ENCODE measurements around the gene SP6.

The SP6 gene

GRCh38 chr17:47829870-47830269, 21.1 kb downstream of the SP6 start:
- H3K27ac ChIP-seq (replicated peaks), result no peak overlapping the region
- no peaks in the 10 kb centered on the region for H3K27me3 ChIP-seq (ENCODE audit: insufficient read depth, poor library complexity, severe bottlenecking)
- H3K4me3 ChIP-seq (replicated peaks; ENCODE audit: insufficient read depth, low read length), result no peak overlapping the region
- DNase-seq (ENCODE audit: low read depth in 1 of 2, low spot score in 1 of 2), result no peak
- no peak for TF ChIP-seq POLR2AphosphoS5 (IDR thresholded peaks at IDR 0.05; ENCODE audit: low read depth)
- no peak for TF ChIP-seq GABPA (IDR thresholded peaks at IDR 0.05; ENCODE audit: low read depth)
- TF ChIP-seq CTCF (IDR thresholded peaks at IDR 0.05; ENCODE audit: insufficient read depth, low read length), result no peak
- TF ChIP-seq SPI1 (IDR thresholded peaks at IDR 0.05; ENCODE audit: borderline replicate concordance, low read depth), result no peak
- TF ChIP-seq, protein P1, sequence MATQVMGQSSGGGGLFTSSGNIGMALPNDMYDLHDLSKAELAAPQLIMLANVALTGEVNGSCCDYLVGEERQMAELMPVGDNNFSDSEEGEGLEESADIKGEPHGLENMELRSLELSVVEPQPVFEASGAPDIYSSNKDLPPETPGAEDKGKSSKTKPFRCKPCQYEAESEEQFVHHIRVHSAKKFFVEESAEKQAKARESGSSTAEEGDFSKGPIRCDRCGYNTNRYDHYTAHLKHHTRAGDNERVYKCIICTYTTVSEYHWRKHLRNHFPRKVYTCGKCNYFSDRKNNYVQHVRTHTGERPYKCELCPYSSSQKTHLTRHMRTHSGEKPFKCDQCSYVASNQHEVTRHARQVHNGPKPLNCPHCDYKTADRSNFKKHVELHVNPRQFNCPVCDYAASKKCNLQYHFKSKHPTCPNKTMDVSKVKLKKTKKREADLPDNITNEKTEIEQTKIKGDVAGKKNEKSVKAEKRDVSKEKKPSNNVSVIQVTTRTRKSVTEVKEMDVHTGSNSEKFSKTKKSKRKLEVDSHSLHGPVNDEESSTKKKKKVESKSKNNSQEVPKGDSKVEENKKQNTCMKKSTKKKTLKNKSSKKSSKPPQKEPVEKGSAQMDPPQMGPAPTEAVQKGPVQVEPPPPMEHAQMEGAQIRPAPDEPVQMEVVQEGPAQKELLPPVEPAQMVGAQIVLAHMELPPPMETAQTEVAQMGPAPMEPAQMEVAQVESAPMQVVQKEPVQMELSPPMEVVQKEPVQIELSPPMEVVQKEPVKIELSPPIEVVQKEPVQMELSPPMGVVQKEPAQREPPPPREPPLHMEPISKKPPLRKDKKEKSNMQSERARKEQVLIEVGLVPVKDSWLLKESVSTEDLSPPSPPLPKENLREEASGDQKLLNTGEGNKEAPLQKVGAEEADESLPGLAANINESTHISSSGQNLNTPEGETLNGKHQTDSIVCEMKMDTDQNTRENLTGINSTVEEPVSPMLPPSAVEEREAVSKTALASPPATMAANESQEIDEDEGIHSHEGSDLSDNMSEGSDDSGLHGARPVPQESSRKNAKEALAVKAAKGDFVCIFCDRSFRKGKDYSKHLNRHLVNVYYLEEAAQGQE (IDR thresholded peaks at IDR 0.05; ENCODE audit: insufficient replicate concordance, low read depth), result no peak

DNA sequence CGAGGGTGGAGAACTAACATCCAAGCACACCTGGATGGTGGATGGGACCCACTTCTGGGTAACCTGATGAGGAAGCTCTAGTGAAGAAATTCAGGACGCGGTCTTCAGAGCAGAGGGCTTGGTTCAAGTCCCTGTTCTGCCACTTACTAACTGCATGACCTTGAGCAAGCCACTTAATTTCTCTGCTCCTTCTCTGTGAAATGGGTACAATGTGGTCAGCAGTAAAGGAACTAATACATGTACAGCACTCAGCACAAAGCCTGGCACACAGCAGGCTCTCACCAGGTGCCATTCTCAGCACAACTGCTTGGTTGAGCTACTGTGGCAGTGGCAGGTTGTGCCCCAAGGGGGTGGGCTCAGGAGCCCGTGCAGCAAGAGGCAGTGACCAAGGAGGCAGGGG, 27.4 kb downstream of the SP6 start:
- H3K27me3 ChIP-seq (ENCODE audit: insufficient read depth, poor library complexity, severe bottlenecking), result no peaks in the 10 kb centered on the region
- TF ChIP-seq SPI1 (IDR thresholded peaks at IDR 0.05; ENCODE audit: borderline replicate concordance, low read depth) (no peak), CTCF (IDR thresholded peaks at IDR 0.05; ENCODE audit: insufficient read depth, low read length) (no peak)
- H3K27ac ChIP-seq (replicated peaks), result no peak overlapping the region
- DNase-seq (ENCODE audit: low read depth in 1 of 2, low spot score in 1 of 2), result no peak
- no peak overlapping the region for H3K4me3 ChIP-seq (replicated peaks; ENCODE audit: insufficient read depth, low read length)

GRCh38 chr17:47822785-47823184, 28.2 kb downstream of the SP6 start:
- no peak for DNase-seq (ENCODE audit: low read depth in 1 of 2, low spot score in 1 of 2)
- Histone ChIP-seq H3K4me3 (replicated peaks; ENCODE audit: insufficient read depth, low read length) (no peak overlapping the region), H3K27ac (replicated peaks) (no peak overlapping the region), H3K27me3 (ENCODE audit: insufficient read depth, poor library complexity, severe bottlenecking) (no peaks in the 10 kb centered on the region)
- TF ChIP-seq CTCF (IDR thresholded peaks at IDR 0.05; ENCODE audit: insufficient read depth, low read length) (no peak), SPI1 (IDR thresholded peaks at IDR 0.05; ENCODE audit: borderline replicate concordance, low read depth) (no peak), GABPA (IDR thresholded peaks at IDR 0.05; ENCODE audit: low read depth) (no peak), POLR2AphosphoS5 (IDR thresholded peaks at IDR 0.05; ENCODE audit: low read depth) (no peak)
- TF ChIP-seq, protein P1 (IDR thresholded peaks at IDR 0.05; ENCODE audit: insufficient replicate concordance, low read depth), result no peak
